Nephron (organoid): ENCODE measurements around the gene CELF5.
A peak's percentile ranks its signal among the peaks of the same experiment; 100 is the strongest.

Experiments
- H3K27ac Mint-ChIP-seq, 3 experiments: 2 replicates each; pipeline ENCODE4 v1.8.0; 2020; ENCODE audit warnings: mixed read lengths in 3 of 3, mild to moderate bottlenecking in 2 of 3, moderate library complexity in 1 of 3
- H3K27me3 Mint-ChIP-seq: 2 replicates; pipeline ENCODE4 v1.8.0; 2021; ENCODE audit warnings: low read depth, mild to moderate bottlenecking, moderate library complexity, mixed read lengths
- H3K36me3 Mint-ChIP-seq: 2 replicates; pipeline ENCODE4 v1.8.0; 2020; ENCODE audit warnings: low read depth, mixed read lengths
- H3K4me1 Mint-ChIP-seq: 2 replicates; pipeline ENCODE4 v1.8.0; 2020; ENCODE audit warnings: mixed read lengths
- H3K4me3 Mint-ChIP-seq, 3 experiments: 2 replicates each; pipeline ENCODE4 v1.8.0; 2020; ENCODE audit warnings: mild to moderate bottlenecking in 3 of 3, mixed read lengths in 3 of 3, moderate library complexity in 2 of 3
- H3K9me3 Mint-ChIP-seq: 2 replicates; pipeline ENCODE4 v1.8.0; 2020; ENCODE audit warnings: mixed read lengths
- CTCF ChIP-seq, 3 experiments: fragments of 200-600 bp; sonication (generic); IDR thresholded peaks; one replicate each; pipeline ENCODE4 v1.5.0; 2021; ENCODE audit warnings: antibody characterized with exemption in 3 of 3; ENCODE audit not compliant: unreplicated experiment in 3 of 3

CELF5 gene

GRCh38 chr19:3281026-3281425, 56.6 kb downstream of the CELF5 start:
- H3K9me3 Mint-ChIP-seq = no peaks in the 10 kb centered on the region
- no peaks in the 10 kb centered on the region for H3K4me1 Mint-ChIP-seq
- H3K4me3 Mint-ChIP-seq = no peak overlapping the region
- H3K27ac Mint-ChIP-seq = no peak overlapping the region
- no peaks in the 10 kb centered on the region for H3K36me3 Mint-ChIP-seq
- TF ChIP-seq CTCF (IDR thresholded peaks at IDR 0.05; ENCODE audit: unreplicated experiment in 3 of 3) = no peak
- H3K27me3 Mint-ChIP-seq = peaks cover 47% of the 10 kb centered on the region

- Mint-ChIP-seq H3K4me3 (no peak overlapping the region), H3K36me3 (no peaks in the 10 kb centered on the region), H3K9me3 (no peaks in the 10 kb centered on the region), H3K27me3 (peaks cover 39% of the 10 kb centered on the region), H3K4me1 (no peaks in the 10 kb centered on the region), H3K27ac (no peak overlapping the region)
- TF ChIP-seq CTCF (IDR thresholded peaks at IDR 0.05; ENCODE audit: unreplicated experiment in 3 of 3) = no peak
Measured at GRCh38 chr19:3282155-3282554, 57.7 kb downstream of the CELF5 start.

GRCh38 chr19:3282564-3282963, 58.1 kb downstream of the CELF5 start:
- TF ChIP-seq CTCF (IDR thresholded peaks at IDR 0.05; ENCODE audit: unreplicated experiment in 3 of 3) = no peak
- no peak overlapping the region for H3K4me3 Mint-ChIP-seq

GRCh38 chr19:3283246-3283751, 58.8 kb downstream of the CELF5 start:
- H3K36me3 Mint-ChIP-seq = no peaks in the 10 kb centered on the region
- no peaks in the 10 kb centered on the region for H3K9me3 Mint-ChIP-seq
- no peak overlapping the region for H3K27ac Mint-ChIP-seq
- H3K4me3 Mint-ChIP-seq = no peak overlapping the region
- H3K4me1 Mint-ChIP-seq = peaks cover 4% of the 10 kb centered on the region
- TF ChIP-seq CTCF (IDR thresholded peaks at IDR 0.05; ENCODE audit: unreplicated experiment in 3 of 3) = no peak
- peaks cover 38% of the 10 kb centered on the region for H3K27me3 Mint-ChIP-seq

More at GRCh38 chr19:3282564-3282963, 58.1 kb downstream of the CELF5 start:
- Mint-ChIP-seq H3K9me3 (no peaks in the 10 kb centered on the region), H3K4me1 (peaks cover under 1% of the 10 kb centered on the region), H3K36me3 (no peaks in the 10 kb centered on the region), H3K27me3 (peaks cover 35% of the 10 kb centered on the region), H3K27ac (no peak overlapping the region)

- no peak for TF ChIP-seq CTCF (IDR thresholded peaks at IDR 0.05; ENCODE audit: unreplicated experiment in 3 of 3)
- Mint-ChIP-seq H3K4me3 (peak overlapping the region; percentile 51 to 80 (median 71)), H3K4me1 (peaks cover 4% of the 10 kb centered on the region), H3K27me3 (peaks cover 37% of the 10 kb centered on the region), H3K9me3 (no peaks in the 10 kb centered on the region), H3K36me3 (no peaks in the 10 kb centered on the region), H3K27ac (no peak overlapping the region)
Measured at GRCh38 chr19:3283886-3284657, 59.6 kb downstream of the CELF5 start.
